NCI-H2081 (cell line): ENCODE measurements around the gene IPCEF1.
A peak's percentile ranks its signal among the peaks of the same experiment; 100 is the strongest.

Experiments used
- DNase-seq, 2 experiments: peaks; one replicate each; lab custom pipeline; 2025; lab: John Stamatoyannopoulos, UW

Gene IPCEF1

GRCh38 chr6:154292855-154293519 lies 63.6 kb downstream of the IPCEF1 start:
- no peak for DNase-seq

DNA sequence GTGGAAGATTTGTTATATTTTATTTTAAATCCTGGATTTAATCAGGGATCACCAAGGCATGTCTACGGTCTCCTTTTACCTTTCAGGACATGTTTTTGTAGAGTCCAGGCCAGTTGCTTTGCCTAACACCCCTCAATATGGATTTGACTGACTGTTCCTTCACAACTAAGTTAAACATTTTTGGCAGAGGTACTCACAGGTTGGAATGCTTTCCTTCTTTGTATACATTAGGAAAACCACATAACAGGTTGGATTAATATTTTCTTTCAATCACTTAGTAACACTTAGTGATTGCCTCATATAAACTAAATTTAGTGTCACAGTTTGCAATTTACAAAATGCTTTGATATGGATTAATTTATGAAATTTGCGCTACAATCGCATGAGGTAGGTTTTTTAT lies 64.5 kb downstream of the IPCEF1 start:
- DNase-seq: no peak

DNA sequence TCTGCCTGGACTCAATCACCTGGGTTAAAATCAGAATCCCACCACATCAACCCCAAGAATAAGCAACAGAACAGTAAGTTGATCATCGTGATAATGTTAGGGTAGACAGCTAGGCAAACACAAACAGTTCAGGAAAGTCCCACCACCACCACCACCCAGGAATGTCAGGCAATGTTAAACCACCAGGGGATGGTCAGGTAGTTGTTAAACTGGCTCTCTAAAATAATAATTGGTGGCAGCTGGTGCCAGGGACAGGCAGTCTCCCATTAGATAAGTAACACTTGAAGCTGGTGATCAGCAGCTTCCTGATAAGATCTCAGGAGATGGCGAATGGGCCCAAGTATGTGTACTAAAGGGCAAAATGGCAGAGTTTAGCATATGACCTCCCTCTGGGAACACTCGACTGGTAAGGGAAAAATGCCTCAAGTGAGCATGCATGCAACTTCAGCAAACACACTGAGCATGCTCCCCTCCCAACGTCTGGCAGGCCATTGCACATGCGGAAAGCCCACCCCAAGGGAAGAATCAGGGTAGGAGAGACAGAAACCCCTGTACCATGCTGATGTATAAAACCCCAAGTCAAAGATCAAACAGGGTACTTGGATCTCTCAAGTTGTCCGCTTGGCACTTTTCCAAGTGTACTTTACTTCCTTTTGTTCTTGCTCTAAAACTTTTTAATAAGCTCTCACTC lies 66.6 kb downstream of the IPCEF1 start:
- DNase-seq: no peak

DNA sequence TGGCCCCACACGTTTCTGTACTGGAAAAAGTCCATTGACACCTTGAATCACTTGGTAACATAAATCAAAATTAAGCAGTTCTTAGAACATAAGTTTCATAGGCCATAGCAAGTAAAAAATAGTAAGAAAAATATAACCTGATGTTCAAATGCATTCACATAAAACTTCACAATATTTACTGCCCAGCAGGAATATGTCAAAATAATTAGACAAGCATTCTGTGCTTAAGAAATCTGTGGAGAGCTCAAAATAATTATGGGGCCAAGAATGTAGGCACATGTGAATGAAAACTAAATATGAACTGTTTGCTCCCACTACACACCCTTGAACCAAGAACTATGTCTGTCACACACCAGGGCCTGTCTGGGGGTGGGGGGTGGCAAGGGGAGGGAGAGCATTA lies 70.8 kb downstream of the IPCEF1 start:
- no peak for DNase-seq

- DNase-seq: no peak
These were observed 72.2 kb downstream of the IPCEF1 start for GRCh38 chr6:154284313-154284853.

DNA sequence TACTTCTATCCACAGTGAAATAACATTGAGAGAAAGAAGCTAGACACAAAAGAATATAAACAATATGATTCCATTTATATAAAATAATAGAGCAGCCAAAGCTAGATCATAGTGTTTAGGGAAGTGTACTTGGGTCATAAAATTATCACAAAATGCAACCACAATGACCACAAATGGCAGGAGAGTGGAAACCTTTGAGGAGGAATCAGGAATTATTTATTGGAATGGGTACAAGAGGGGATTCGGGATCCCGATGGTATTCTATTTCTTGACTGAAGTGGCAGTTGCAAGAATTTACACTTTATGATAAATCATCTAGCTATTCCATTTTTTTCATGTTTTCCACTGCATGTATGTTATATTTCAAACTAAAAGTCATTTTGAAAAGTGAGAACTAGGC lies 76.1 kb downstream of the IPCEF1 start:
- DNase-seq: no peak

DNA sequence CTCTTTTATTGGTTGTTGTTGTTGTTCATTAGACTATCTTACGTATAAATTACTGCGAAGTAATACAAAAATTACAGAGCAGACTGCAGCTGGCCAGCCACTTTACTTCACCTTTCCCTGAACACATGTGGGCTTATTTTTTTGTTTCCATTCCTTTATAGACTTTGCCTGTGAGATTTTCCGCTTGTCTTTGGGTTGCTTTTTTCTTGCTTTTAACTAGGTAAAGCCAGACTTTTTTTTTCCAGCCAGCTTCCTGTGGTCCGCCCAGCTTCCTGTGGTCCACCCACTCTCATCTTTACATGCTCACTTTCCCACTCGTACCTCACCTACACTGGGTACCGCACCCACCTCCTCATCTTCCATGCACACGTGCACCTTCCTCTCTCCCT lies 79.0 kb downstream of the IPCEF1 start:
- no peak for DNase-seq

DNA sequence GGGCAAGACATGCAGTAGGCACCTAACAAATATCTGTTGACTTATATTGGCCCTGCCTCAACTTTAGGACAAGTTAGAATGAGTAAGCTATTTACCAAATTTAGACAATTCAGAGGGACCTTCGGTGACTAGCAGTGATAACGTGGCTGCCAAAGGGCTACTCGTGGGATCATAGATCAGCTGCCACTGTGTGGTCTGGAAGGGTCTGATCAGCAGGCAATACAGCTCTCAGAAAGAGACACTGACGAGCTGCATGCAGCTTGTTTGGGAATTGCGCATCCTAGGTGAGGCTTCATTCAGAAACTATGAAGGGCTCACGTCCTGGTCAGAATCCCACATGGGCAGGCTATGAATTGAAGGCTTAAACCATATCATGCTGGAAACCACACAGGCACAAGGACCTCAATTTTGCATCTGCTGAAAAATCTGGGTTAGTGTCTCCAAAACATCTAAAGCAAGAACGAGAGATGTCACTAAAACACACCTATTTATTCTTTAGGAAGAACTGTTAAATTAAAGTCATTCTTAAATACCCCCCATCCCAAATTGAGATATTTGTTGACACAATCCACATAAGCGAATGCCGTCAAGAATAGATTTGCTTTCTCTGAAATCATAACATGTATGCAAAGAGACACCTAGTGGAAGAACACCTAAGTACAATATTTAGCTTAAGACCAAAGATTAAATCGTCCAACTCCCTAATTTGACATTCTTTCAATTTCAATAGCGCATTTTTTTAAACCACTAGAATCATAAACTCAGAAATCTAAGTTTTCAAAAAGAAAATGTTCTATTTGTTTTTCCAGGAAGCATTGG lies 79.6 kb downstream of the IPCEF1 start:
- peak; percentile 2 to 52 for DNase-seq

GRCh38 chr6:154274168-154274567 lies 82.4 kb downstream of the IPCEF1 start:
- DNase-seq: no peak

DNA sequence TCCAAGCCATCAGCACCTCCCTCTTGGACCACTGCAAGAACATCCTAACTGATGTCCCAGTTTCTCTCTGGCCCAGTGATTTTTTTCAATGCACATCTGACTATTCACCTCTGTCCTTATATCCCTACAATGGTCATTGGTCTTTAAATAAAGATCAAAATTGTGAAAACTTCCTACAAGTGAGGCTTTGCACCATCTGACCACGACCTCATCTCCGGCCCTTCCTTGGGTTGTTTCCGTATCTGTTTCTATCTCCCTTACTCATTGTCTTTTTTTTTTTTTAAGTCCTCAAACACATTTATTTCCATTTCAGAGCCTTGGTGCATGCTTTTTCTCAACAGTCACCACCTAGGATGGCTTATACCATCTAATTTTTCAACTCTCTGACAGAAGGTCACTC lies 88.1 kb downstream of the IPCEF1 start:
- no peak for DNase-seq

DNA sequence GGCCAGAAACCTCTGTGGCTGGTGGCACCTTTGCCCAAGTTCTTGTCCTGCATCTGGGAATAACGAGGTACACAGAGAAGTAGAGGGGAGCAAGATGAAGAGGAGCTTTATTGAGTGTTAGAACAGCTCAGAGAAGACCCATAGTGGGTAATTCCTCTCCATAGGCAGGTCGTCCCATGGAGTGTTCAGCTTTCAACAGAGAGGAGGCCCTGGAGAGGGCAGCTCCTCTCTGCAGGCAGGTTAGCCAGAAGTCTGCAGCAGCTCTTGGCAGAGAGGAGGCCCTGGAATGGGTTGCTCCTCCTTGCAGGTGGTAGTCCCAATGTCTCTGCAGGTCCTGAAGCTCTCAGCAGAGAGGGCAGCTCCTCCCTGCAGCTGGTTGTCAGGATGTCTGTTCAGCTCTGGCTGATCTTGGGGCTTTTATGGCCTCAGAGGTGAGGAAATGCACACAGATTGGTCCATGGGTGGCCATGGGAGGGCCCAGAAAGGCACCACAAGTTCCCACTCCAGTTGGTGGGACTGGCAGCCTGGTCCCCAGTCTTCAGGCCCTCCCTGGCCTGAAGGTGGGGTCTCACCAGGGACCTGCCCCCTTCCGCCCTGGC lies 89.0 kb downstream of the IPCEF1 start:
- DNase-seq: no peak

GRCh38 chr6:154266560-154267099 lies 90.0 kb downstream of the IPCEF1 start:
- DNase-seq: no peak

DNA sequence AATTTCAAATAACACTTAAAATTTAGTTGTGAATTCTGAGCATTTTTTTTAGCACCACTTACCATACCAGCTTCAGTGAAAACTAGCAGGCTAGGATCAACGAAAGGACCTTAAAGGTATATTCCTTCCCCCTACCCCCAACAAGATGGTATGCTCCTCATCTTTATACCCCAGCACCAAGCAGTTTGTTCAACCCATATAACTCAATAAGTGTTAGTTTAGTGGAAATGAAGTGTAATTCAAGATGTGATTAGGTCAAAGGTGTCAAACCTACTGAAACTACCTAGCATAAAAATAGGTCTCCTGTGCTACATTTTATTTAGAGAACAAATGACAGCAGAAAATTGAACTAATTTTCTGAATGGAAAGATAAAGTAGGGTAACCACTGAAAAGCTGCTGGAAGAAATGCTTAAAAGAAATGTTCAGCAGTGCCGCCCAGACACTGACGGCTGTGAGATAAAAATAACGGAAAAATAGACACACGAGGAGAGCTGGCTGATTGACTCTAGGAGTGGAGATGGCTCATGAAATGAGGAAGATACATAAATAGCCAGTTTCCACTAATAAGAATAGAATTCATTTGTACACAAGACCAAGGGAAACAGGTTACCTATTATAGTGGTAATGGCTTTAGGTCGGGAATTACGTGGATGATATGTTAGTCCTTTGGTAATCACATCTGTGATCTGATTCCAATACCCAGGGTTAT lies 94.8 kb downstream of the IPCEF1 start:
- DNase-seq: no peak

DNA sequence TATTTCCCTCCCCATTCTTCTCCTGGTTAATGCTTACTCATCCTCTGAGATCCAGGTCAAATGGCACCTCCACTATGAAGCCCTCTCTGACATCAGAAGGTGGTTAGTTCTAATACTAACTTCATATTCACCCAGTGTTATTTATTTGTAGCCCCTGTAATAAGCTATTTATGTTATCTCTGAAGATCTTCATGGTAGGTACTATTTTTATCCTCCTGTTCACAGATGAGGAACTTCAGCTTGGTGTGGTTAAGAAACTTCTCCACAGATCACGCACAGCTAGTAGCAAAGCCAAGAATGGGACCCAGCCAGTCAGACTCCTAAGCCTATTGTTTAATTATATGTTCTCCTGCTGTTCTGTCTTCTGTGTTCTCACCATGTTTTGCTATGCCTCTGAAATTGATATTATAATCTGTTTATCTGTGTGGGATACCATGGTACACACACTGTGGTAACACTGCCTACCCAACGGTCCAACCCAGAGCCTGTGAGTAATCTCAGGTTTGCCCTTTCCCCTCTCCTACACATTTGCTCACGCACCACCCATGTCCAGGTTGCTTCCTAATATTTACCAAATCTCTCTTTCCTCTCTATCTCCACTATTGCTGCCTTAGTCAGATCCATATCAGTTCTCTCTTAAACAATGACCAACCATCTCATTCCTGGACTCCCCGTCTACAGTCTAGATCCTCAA lies 98.4 kb downstream of the IPCEF1 start:
- DNase-seq: no peak

- no peak for DNase-seq
These were observed 99.5 kb downstream of the IPCEF1 start for GRCh38 chr6:154257067-154257466.

DNA sequence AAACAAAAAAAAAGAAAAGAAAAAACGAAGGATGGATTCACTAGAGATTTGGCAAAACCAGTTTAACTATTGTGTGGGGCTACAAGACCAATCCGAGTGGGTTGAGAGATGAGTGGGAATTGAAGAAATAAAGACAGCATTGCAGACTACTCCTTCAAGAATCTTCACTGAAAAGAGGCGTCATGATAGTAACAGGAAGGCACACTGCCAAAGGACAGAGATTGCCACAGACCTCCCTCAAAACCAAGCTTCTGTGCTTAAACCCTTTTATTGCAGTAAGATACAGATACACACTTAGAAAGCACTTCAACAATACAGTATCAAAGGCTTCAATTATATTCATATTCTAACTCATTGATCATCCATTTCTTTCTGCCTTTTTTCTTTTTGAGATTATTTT lies 103.9 kb downstream of the IPCEF1 start:
- DNase-seq: no peak

GRCh38 chr6:154251116-154251515 lies 105.5 kb downstream of the IPCEF1 start:
- no peak for DNase-seq

DNA sequence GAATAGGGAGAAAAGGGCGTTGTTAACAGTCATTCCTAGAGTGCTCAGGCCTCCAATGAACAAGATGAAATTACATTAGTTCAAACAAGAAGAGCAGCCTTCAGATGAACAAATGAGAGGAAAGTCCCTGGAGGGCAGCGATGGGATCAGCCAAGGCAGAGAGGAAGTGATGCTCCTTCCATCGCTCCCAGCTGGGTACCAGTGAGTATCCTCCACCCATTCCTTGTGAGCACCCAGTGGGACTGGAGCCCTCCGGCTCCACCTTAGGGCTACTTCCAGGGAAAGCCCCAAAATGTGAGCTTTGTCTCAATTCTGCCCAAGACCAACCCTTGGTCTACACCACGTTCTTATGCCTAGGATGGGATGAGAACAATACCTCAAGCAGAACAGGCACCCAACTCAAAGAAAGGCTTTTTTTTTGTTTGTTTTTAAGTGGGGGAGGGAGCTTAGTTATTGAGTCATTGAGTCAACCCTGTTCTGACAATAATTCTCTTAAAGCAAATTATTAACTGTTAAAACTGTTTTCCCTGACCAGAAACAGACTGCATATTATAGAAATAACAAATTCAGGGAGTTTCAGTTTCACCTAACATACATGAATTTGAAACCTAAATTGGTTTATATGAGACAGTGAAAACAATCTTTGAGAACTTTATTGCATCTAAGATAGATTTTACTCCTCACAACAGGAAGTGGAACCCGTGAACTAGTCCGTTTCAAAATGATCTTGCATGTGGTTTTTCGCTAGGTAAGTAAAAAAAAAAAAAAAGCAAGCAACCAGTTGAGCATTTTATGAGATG lies 106.9 kb downstream of the IPCEF1 start:
- no peak for DNase-seq

GRCh38 chr6:154247119-154247861 lies 109.3 kb downstream of the IPCEF1 start:
- peak in 1 of 2 experiments; percentile 0 for DNase-seq
